ENCODE results near the gene NGEF. TPM values are rescaled to one million over a fixed set of nuclear protein-coding genes. Genes with fewer than 3 reads are reported as not detected.

The NGEF gene
- total and polyA plus RNA-seq, 9 of the 15 experiments (the other 6 are each of a cell fraction or from before 2014, with no cell fraction given), result 0.07 to 0.17 (median 0.09) TPM; not detected in 6

- TF ChIP-seq ZHX1 (conservative IDR thresholded peaks at IDR 0.05; ENCODE audit: low read length) (no peak), MED1 (CRISPR knock-in tag; IDR thresholded peaks at IDR 0.05; ENCODE audit: borderline replicate concordance) (no peak)
These were observed 81.4 kb downstream of the NGEF start (continued) for GRCh38 chr2:232931636-232932035.

DNA sequence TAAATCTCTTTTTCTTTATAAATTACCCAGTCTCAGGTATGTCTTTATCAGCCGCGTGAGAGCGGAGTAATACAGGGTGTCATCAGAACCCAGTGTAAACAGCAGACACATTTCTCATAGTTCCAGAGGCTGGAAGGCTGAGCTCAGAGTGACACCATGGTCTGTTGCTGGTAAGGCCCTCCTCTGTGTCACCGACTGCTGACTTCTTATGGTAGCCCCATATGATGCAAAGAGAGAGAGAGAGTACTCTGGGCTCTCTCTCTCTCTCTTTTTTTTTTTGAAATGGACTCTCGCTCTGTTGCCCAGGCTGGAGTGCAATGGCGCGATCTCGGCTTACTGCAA lies 83.0 kb downstream of the NGEF start:
- no peaks in the 10 kb centered on the region for H3K79me2 ChIP-seq (ENCODE audit: control insufficient read depth, insufficient read depth, low read length)
- H3K4me1 ChIP-seq (replicated peaks in 1 of 2; ENCODE audit: control insufficient read depth in 2 of 2, insufficient read depth in 2 of 2, low read length in 2 of 2), result peaks cover 0 to 16% of the 10 kb centered on the region in 2 experiments; a peak in 2 of 5 replicates
- no peak overlapping the region for H3K4me2 ChIP-seq (ENCODE audit: insufficient read depth, low read length)
- H3K9me3 ChIP-seq (replicated peaks; ENCODE audit: control insufficient read depth, insufficient read depth, low read depth, low read length), result no peaks in the 10 kb centered on the region
- intact Hi-C loops (cut with micrococcal nuclease) (no loop called here), in situ Hi-C loops (cut with MboI) (no loop called here)
- peaks cover 0 to 40% of the 10 kb centered on the region in 2 experiments; a peak in 3 of 5 replicates for H3K27me3 ChIP-seq (ENCODE audit: control insufficient read depth in 2 of 2, insufficient read depth in 2 of 2, low read length in 2 of 2)
- H3K9me1 ChIP-seq (ENCODE audit: control insufficient read depth, insufficient read depth, low read length), result no peaks in the 10 kb centered on the region
- BruUV-seq (replicated peaks), result no TSS peak
- ChIA-PET CTCF (ENCODE audit: low intra/inter-chr PET ratio) (no interaction called here), POLR2A (no interaction called here)
- no peak overlapping the region for H3K27ac ChIP-seq (ENCODE audit: extremely low read depth, low read depth, low read length)
- DNase-seq (ENCODE audit: extremely low read depth in 1 of 4, low spot score in 3 of 4) (no peak), FAIRE-seq (no peak), ATAC-seq (no peak)
- no peaks in the 10 kb centered on the region for H3K36me3 ChIP-seq (ENCODE audit: control insufficient read depth, insufficient read depth, low read length)
- WGBS (ENCODE audit: insufficient coverage, low coverage, missing lambda C conversion rate), result 5% methylated on average over 4 of the region's 8 CpGs
- no peaks in the 10 kb centered on the region for H4K20me1 ChIP-seq (replicated peaks; ENCODE audit: control insufficient read depth, insufficient read depth, low read length)
- H3K4me3 ChIP-seq, result no peak overlapping the region
- H3K9ac ChIP-seq (ENCODE audit: insufficient read depth in 1 of 2, low read depth in 2 of 2, low read length in 2 of 2), result no peak overlapping the region
- no peak overlapping the region for H2AFZ ChIP-seq (ENCODE audit: low read depth, low read length)
- TF ChIP-seq TOE1 (IDR thresholded peaks at IDR 0.05; ENCODE audit: borderline replicate concordance) (no peak), TOE1 (CRISPR knock-in tag; IDR thresholded peaks at IDR 0.05; ENCODE audit: borderline replicate concordance, low read depth) (no peak), CAMTA2 (CRISPR knock-in tag; conservative IDR thresholded peaks at IDR 0.05) (no peak), ZSCAN29 (IDR thresholded peaks at IDR 0.05) (no peak), DEAF1 (CRISPR knock-in tag; IDR thresholded peaks at IDR 0.05) (no peak)

Measured in K562 (cell line).